Neural progenitor cell (in vitro differentiated cells): ENCODE data around the gene FBL. TPM values are rescaled to one million over a fixed set of nuclear protein-coding genes. Genes with fewer than 3 reads are reported as not detected.
"Not testable (repeated sequence)": the region's sequence is repeated elsewhere in the genome, so short reads cannot be mapped to it uniquely, and the experiment has no call there.

ENCODE experiments used
- DNase-seq: peaks from one replicate; pipeline ENCODE4 v3.0.0-alpha.2; 2016; ENCODE audit warnings: low spot score
- H2AFZ ChIP-seq: fragments of 200-600 bp; sonication (generic); replicated peaks from 2 replicates; pipeline ENCODE4 v1.6.1; 2016; ENCODE audit warnings: antibody characterized with exemption
- H3F3A ChIP-seq: fragments of 200-600 bp; sonication (generic); 2 replicates; pipeline ENCODE4 v1.6.1; 2016; ENCODE audit warnings: antibody characterized with exemption, low read depth
- H3K27ac ChIP-seq: fragments of 200-600 bp; sonication (generic); 2 replicates; pipeline ENCODE4 v1.5.1; 2016; ENCODE audit warnings: mild to moderate bottlenecking
- H3K27me3 ChIP-seq: fragments of 200-600 bp; sonication (generic); 2 replicates; pipeline ENCODE4 v1.6.1; 2016; ENCODE audit warnings: mild to moderate bottlenecking, moderate library complexity
- H3K36me3 ChIP-seq: fragments of 200-600 bp; sonication (generic); 2 replicates; pipeline ENCODE4 v1.5.1; 2016
- H3K4me1 ChIP-seq: fragments of 200-600 bp; sonication (generic); 2 replicates; pipeline ENCODE4 v1.6.1; 2016; ENCODE audit warnings: mixed run types
- H3K4me2 ChIP-seq: fragments of 200-600 bp; sonication (generic); 2 replicates; pipeline ENCODE4 v1.6.1; 2016
- H3K4me3 ChIP-seq: fragments of 200-600 bp; sonication (generic); 2 replicates; pipeline ENCODE4 v1.5.1; 2016
- H3K79me2 ChIP-seq: fragments of 200-600 bp; sonication (generic); 2 replicates; pipeline ENCODE4 v1.6.1; 2016; ENCODE audit warnings: low read depth
- H3K9ac ChIP-seq: fragments of 200-600 bp; sonication (generic); 2 replicates; pipeline ENCODE4 v1.6.1; 2016
- H3K9me3 ChIP-seq: fragments of 200-600 bp; sonication (generic); 2 replicates; pipeline ENCODE4 v1.5.1; 2016; ENCODE audit warnings: low read depth
- H4K20me1 ChIP-seq: fragments of 200-600 bp; sonication (generic); 2 replicates; pipeline ENCODE4 v1.6.1; 2016; ENCODE audit warnings: low read depth
- H3K27ac Mint-ChIP-seq: 3 replicates; pipeline ENCODE4 v1.8.0; 2021; ENCODE audit warnings: mixed read lengths
- H3K27me3 Mint-ChIP-seq: 2 replicates; pipeline ENCODE4 v1.8.0; 2022; ENCODE audit warnings: low read depth, mild to moderate bottlenecking, inconsistent platforms, moderate library complexity, mixed read lengths; ENCODE audit not compliant: insufficient read depth
- H3K36me3 Mint-ChIP-seq: 3 replicates; pipeline ENCODE4 v1.8.0; 2021; ENCODE audit warnings: mixed read lengths
- H3K4me1 Mint-ChIP-seq: 3 replicates; pipeline ENCODE4 v1.8.0; 2021; ENCODE audit warnings: mixed read lengths
- H3K4me3 Mint-ChIP-seq: 3 replicates; pipeline ENCODE4 v1.8.0; 2021; ENCODE audit warnings: mild to moderate bottlenecking, moderate library complexity, mixed read lengths
- H3K9me3 Mint-ChIP-seq: 3 replicates; pipeline ENCODE4 v1.8.0; 2020; ENCODE audit warnings: mixed read lengths
- EZH2 ChIP-seq: fragments of 200-600 bp; sonication (generic); IDR thresholded peaks from 2 replicates; pipeline ENCODE4 v1.6.1; 2017; ENCODE audit warnings: antibody characterized with exemption, mild to moderate bottlenecking, moderate library complexity
- EZH2phosphoT487 ChIP-seq: fragments of 200-600 bp; sonication (generic); IDR thresholded peaks from 2 replicates; pipeline ENCODE4 v1.6.1; 2017; ENCODE audit warnings: antibody characterized with exemption
- total RNA-seq: library from RNA; depleted of rRNA; stranded (reverse); fragments of >200 nt; gene quantifications from 2 replicates; pipeline ENCODE4 v1.2.3, GENCODE V29; 2015; ENCODE audit warnings: low replicate concordance
- TF ChIP-seq, protein P1 (sequence below): fragments of 200-600 bp; sonication (generic); IDR thresholded peaks from 2 replicates; pipeline ENCODE4 v1.5.1; 2017; ENCODE audit warnings: antibody characterized with exemption, mild to moderate bottlenecking

FBL gene
- total RNA-seq, 1 donor from 2014 or later = 428 TPM

GRCh38 chr19:39881495-39882110 is 35.4 kb upstream of the FBL start:
- H2AFZ ChIP-seq = peak overlapping the region; percentile 53
- H3K9me3 Mint-ChIP-seq, H3K36me3 Mint-ChIP-seq, H3K9ac ChIP-seq, H3K4me2 ChIP-seq, H3K27me3 Mint-ChIP-seq, H3K27ac Mint-ChIP-seq, H3K79me2 ChIP-seq, H3K4me1 Mint-ChIP-seq, H3F3A ChIP-seq, H3K9me3 ChIP-seq, H4K20me1 ChIP-seq, H3K27ac ChIP-seq, H3K36me3 ChIP-seq, H3K27me3 ChIP-seq, H3K4me1 ChIP-seq, H3K4me3 ChIP-seq, H3K4me3 Mint-ChIP-seq: not testable (repeated sequence)
- TF ChIP-seq, protein P1, sequence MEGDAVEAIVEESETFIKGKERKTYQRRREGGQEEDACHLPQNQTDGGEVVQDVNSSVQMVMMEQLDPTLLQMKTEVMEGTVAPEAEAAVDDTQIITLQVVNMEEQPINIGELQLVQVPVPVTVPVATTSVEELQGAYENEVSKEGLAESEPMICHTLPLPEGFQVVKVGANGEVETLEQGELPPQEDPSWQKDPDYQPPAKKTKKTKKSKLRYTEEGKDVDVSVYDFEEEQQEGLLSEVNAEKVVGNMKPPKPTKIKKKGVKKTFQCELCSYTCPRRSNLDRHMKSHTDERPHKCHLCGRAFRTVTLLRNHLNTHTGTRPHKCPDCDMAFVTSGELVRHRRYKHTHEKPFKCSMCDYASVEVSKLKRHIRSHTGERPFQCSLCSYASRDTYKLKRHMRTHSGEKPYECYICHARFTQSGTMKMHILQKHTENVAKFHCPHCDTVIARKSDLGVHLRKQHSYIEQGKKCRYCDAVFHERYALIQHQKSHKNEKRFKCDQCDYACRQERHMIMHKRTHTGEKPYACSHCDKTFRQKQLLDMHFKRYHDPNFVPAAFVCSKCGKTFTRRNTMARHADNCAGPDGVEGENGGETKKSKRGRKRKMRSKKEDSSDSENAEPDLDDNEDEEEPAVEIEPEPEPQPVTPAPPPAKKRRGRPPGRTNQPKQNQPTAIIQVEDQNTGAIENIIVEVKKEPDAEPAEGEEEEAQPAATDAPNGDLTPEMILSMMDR = peak; percentile 71
- DNase-seq = peak; percentile 75

DNA sequence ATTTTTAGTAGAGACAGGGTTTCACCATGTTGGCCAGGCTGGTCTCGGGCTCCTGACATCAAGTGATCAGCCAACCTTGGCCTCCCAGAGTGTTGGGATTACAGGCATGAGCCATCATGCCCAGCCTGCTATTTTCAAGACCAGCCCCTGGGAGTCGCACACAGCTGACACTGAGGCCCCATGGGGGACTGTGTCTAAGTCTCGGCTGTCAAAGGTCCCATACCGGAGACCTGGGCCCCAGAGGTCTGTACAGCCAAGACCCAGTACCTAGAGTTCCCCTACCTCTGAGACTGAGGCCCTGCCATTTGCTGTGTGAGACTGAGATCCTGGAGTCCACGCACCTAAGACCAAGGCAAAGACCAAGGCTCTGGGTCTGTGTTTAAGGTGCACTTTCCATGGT is 34.1 kb upstream of the FBL start:
- not testable (repeated sequence) for H3K9me3 ChIP-seq, H4K20me1 ChIP-seq, H3K9me3 Mint-ChIP-seq, DNase-seq, H3K4me1 ChIP-seq, H3K27ac Mint-ChIP-seq, H3K36me3 ChIP-seq, H3K36me3 Mint-ChIP-seq, H3K27me3 ChIP-seq, H3K79me2 ChIP-seq, H2AFZ ChIP-seq, H3K27me3 Mint-ChIP-seq, H3F3A ChIP-seq, H3K4me3 ChIP-seq, H3K4me3 Mint-ChIP-seq, H3K27ac ChIP-seq, H3K9ac ChIP-seq, H3K4me2 ChIP-seq, H3K4me1 Mint-ChIP-seq

DNA sequence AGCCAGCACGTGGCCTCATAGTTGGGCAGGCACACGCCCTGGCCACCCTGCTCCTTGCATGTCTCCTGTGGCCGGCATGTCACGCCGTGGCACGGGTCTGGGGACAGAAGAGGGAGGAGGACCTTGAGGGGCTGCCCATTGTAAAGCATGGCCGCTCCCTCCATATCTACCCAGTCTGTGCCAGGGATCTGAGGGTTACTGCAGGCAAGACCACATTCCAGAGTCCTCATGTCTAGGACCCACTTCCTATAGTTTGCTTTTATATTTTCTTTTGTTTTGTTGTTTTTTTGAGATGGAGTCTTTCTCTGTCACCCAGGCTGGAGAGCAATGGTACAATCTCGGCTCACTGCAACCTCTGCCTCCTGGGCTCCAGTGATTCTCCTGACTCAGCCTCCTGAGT is 33.6 kb upstream of the FBL start:
- not testable (repeated sequence) for H3K4me1 Mint-ChIP-seq, H3K4me2 ChIP-seq, H3K79me2 ChIP-seq, H3K27ac ChIP-seq, H3K27me3 Mint-ChIP-seq, H3K9ac ChIP-seq, H3K4me3 Mint-ChIP-seq, H3K9me3 ChIP-seq, H2AFZ ChIP-seq, H3K27ac Mint-ChIP-seq, H3K9me3 Mint-ChIP-seq, H3K27me3 ChIP-seq, H3K4me1 ChIP-seq, H3K4me3 ChIP-seq, DNase-seq, H3F3A ChIP-seq, H3K36me3 Mint-ChIP-seq, H4K20me1 ChIP-seq, H3K36me3 ChIP-seq

- not testable (repeated sequence) for H3K9me3 Mint-ChIP-seq, H3K36me3 ChIP-seq, H3K4me1 ChIP-seq, H3K79me2 ChIP-seq, H3K9me3 ChIP-seq, H4K20me1 ChIP-seq, H3K27ac ChIP-seq, H3K4me1 Mint-ChIP-seq, H3K36me3 Mint-ChIP-seq, H2AFZ ChIP-seq, H3F3A ChIP-seq, H3K4me2 ChIP-seq, H3K4me3 Mint-ChIP-seq, H3K27me3 Mint-ChIP-seq, H3K4me3 ChIP-seq, H3K9ac ChIP-seq, H3K27ac Mint-ChIP-seq, DNase-seq, H3K27me3 ChIP-seq
Observed at GRCh38 chr19:39878866-39879265, 32.7 kb upstream of the FBL start.

GRCh38 chr19:39878398-39878797 is 32.2 kb upstream of the FBL start:
- Mint-ChIP-seq H3K36me3 (no peaks in the 10 kb centered on the region), H3K4me1 (no peaks in the 10 kb centered on the region), H3K27me3 (no peaks in the 10 kb centered on the region), H3K4me3 (no peak overlapping the region), H3K9me3 (no peaks in the 10 kb centered on the region), H3K27ac (peak overlapping the region; percentile 19)
- H3K27me3 ChIP-seq = no peaks in the 10 kb centered on the region
- no peak overlapping the region for H2AFZ ChIP-seq
- H3K4me2 ChIP-seq = no peak overlapping the region
- H3K4me1 ChIP-seq = no peaks in the 10 kb centered on the region
- H3K9ac ChIP-seq = no peak overlapping the region
- no peaks in the 10 kb centered on the region for H3K79me2 ChIP-seq
- no peak overlapping the region for H3K27ac ChIP-seq
- no peak overlapping the region for H3K4me3 ChIP-seq
- no peaks in the 10 kb centered on the region for H3K9me3 ChIP-seq
- DNase-seq = no peak
- no peak for TF ChIP-seq EZH2
- TF ChIP-seq, protein P1 = no peak
- no peak for TF ChIP-seq EZH2phosphoT487
- H3F3A ChIP-seq = no peaks in the 10 kb centered on the region
- H3K36me3 ChIP-seq = no peaks in the 10 kb centered on the region
- no peaks in the 10 kb centered on the region for H4K20me1 ChIP-seq

DNA sequence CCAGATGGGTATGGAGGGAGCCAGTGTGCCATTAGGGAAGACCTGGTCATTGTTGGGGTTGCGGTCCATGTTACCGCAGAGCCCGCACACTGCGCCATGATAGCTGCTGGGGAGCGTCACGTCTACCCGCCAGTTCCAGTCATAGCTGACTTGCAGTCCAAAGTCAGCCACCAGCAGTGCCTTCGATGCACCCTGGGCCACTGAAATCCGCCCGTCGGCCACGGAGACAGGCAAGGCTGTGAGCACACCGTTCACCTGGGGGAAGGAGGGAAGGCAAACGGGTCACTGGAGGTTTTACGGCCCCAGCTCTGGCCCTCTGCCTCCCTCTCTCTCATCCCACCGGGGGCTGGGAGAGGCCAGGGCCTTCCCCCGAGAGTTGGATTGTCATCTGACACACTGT is 31.8 kb upstream of the FBL start:
- not testable (repeated sequence) for H4K20me1 ChIP-seq, H3K4me3 Mint-ChIP-seq, H3K36me3 Mint-ChIP-seq, H3K9ac ChIP-seq, H3K4me1 ChIP-seq, H3K27ac ChIP-seq, H3K4me3 ChIP-seq, H3K79me2 ChIP-seq, DNase-seq, H3K27ac Mint-ChIP-seq, H2AFZ ChIP-seq, H3F3A ChIP-seq, H3K9me3 ChIP-seq, H3K4me2 ChIP-seq, H3K27me3 Mint-ChIP-seq, H3K36me3 ChIP-seq, H3K27me3 ChIP-seq, H3K4me1 Mint-ChIP-seq, H3K9me3 Mint-ChIP-seq

- not testable (repeated sequence) for H3K4me1 Mint-ChIP-seq, H3K27me3 ChIP-seq, H3K9ac ChIP-seq, H3K36me3 Mint-ChIP-seq, DNase-seq, H2AFZ ChIP-seq, H3K9me3 ChIP-seq, H3K4me2 ChIP-seq, H3K4me3 Mint-ChIP-seq, H3K79me2 ChIP-seq, H3K27ac Mint-ChIP-seq, H3F3A ChIP-seq, H3K4me3 ChIP-seq, H3K36me3 ChIP-seq, H3K27ac ChIP-seq, H4K20me1 ChIP-seq, H3K27me3 Mint-ChIP-seq, H3K4me1 ChIP-seq, H3K9me3 Mint-ChIP-seq
Observed at GRCh38 chr19:39877488-39877887, 31.3 kb upstream of the FBL start.
